Measurements from ENCODE around the gene CCNY. TPM values are rescaled to one million over a fixed set of nuclear protein-coding genes. Genes with fewer than 3 reads are reported as not detected.

Gene CCNY
- total RNA-seq, 2 experiments from 2014 or later: 47.0 to 51.5 TPM

DNA sequence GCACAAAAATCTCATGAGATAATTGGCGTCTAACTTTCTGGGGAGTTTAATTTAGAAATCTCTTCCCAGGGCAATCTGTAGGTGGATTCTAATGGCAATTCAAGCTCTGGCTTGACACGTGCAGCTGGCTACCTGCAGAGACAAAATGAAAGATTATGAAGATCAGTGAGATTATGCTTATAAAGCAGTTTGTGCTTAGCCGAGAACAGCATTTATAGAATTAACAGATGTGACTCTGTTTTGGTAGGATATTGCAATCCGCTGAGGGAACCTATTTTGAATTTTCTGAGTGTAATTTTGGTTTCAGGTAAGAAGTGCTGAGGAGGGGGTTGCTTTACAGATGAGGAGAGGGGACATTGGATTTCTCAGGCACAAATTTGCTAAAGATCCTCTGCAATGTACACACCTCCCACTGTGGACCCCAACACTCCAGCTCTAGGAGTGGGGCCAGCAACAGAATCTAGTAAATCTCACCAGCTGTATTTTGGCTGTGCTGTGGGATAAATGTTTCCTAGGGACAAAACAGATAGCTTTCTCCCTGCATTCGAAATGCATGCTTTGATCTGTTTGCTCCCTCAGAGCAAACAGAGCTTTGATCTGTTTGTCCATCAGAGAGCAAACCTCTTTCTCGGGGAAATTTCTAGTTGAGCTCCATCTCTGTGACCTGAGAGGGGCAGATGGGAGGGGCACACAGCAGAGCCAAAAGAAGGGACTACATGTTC is 276.2 kb downstream of the CCNY start:
- H3K4me3 Mint-ChIP-seq: no peak overlapping the region
- peaks cover 2% of the 10 kb centered on the region for H3K9me3 Mint-ChIP-seq (ENCODE audit: low read depth)
- H3K27ac Mint-ChIP-seq: no peak overlapping the region
- CTCF ChIA-PET: interaction anchor here (1.1 to 1.4 kb wide), 3 partner anchors 23 to 50 kb away, joined by 3 to 6 read pairs (median 3); no protein-coding TSS in a partner anchor
- DNase-seq (no peak), ATAC-seq (no peak)
- no peaks in the 10 kb centered on the region for H3K36me3 Mint-ChIP-seq
- peaks cover 37% of the 10 kb centered on the region for H3K27me3 Mint-ChIP-seq
- H3K4me1 Mint-ChIP-seq: peaks cover under 1% of the 10 kb centered on the region

DNA sequence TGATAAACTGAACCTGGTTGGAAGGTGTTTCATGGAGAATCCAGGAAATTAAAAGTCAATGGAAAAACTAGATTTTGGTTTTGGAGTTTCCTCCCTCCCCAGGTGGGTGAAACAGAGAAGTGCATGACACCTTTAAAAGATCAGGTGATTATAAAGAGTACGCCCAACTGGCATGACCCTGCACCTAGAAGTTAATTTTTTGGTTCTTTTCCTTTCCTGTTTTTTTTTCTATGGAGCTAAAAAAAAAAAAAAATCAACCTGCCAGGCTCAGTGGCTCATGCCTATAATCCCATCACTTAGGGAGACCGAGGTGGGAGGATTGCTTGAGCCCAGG is 276.8 kb downstream of the CCNY start:
- Mint-ChIP-seq H3K9me3 (ENCODE audit: low read depth) (peaks cover 2% of the 10 kb centered on the region), H3K4me3 (no peak overlapping the region), H3K27me3 (peaks cover 36% of the 10 kb centered on the region), H3K36me3 (no peaks in the 10 kb centered on the region), H3K4me1 (no peaks in the 10 kb centered on the region), H3K27ac (no peak overlapping the region)
- no peak for DNase-seq
- ATAC-seq: no peak
- CTCF ChIA-PET: interaction anchor here (1.4 kb wide), 1 partner anchor 22 kb away, joined by 3 read pairs; no protein-coding TSS in a partner anchor

DNA sequence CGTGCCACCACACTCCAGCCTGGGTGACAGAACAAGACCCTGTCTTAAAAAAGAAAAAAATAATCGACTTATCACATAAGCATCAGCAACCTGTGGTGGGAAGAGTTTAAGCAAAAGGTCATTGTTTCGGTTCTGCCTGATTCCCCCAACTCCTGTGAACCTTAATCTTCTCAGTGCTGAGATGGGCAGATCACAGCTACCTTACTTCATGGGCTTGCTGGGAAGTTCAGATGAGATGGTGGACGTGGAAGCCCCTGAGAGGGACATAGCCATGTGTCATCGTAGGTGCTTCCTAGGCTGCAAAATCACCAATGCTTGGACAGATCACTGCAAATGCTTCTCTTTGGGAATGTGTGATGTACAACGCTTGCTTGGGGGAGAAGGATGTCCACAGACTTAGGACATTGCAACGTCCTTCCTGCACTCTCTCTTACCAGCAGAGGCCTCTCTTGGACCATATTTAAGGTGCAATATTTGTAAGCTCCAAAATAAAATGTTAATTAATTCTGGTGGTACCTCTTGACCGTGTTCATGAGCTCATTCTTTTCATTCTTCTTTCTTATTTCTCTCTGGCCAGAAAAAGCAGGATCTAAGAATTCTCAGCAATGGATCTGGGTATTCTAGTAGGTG is 277.4 kb downstream of the CCNY start:
- peaks cover 2% of the 10 kb centered on the region for H3K9me3 Mint-ChIP-seq (ENCODE audit: low read depth)
- no peak overlapping the region for H3K4me3 Mint-ChIP-seq
- CTCF ChIA-PET: no interaction called here
- H3K27ac Mint-ChIP-seq: no peak overlapping the region
- peaks cover 34% of the 10 kb centered on the region for H3K27me3 Mint-ChIP-seq
- no peaks in the 10 kb centered on the region for H3K36me3 Mint-ChIP-seq
- ATAC-seq (no peak), DNase-seq (no peak)
- H3K4me1 Mint-ChIP-seq: no peaks in the 10 kb centered on the region

DNA sequence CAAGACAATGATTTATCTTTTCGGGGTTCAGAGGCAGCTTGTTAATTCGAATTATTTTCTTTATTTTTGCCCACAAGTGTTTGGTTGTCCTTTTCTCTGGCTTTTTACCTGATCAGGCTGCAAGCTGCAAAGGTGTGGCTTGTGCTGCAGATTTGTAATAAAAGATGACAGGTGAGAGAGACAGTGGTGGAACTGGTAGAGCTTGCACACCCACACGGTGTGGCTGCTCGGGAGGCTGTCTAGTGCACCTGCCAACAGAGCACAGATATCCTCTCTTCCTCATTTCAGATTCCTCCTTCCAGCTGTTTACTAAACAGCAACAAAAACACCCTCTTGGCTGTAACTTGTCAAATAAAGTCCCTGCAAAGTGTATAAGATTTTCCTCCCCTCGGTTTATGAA is 278.0 kb downstream of the CCNY start:
- H3K36me3 Mint-ChIP-seq: no peaks in the 10 kb centered on the region
- peaks cover 2% of the 10 kb centered on the region for H3K9me3 Mint-ChIP-seq (ENCODE audit: low read depth)
- H3K4me1 Mint-ChIP-seq: no peaks in the 10 kb centered on the region
- H3K4me3 Mint-ChIP-seq: no peak overlapping the region
- CTCF ChIA-PET: no interaction called here
- ATAC-seq (no peak), DNase-seq (no peak)
- peaks cover 29% of the 10 kb centered on the region for H3K27me3 Mint-ChIP-seq
- H3K27ac Mint-ChIP-seq: no peak overlapping the region

Other genes starting within 250 kb of the CCNY start
- 10 to 100 TPM; 37.4 to 44.5 TPM for gene CUL2, start 246.2 kb upstream of the CCNY start, total RNA-seq
- gene CREM, start 209.7 kb upstream of the CCNY start, total RNA-seq: 100 to 1,000 TPM; 102 to 192 TPM